ENCODE measurements around the gene GRM8. TPM values are rescaled to one million over a fixed set of nuclear protein-coding genes. Genes with fewer than 3 reads are reported as not detected.

Gene GRM8
- total and polyA plus RNA-seq, 4 donors = 0.28 to 4.9 (median 2.8) TPM

- H3K36me3 ChIP-seq (ENCODE audit: control insufficient read depth in 4 of 4, insufficient read depth in 3 of 4, low read depth in 1 of 4, low read length in 3 of 4) = no peaks in the 10 kb centered on the region
- no peak overlapping the region for H3K27ac ChIP-seq (ENCODE audit: low read depth in 1 of 2, low read length in 2 of 2)
- H3K9ac ChIP-seq (ENCODE audit: low read depth in 1 of 2, low read length in 2 of 2) = no peak overlapping the region
- H3K9me3 ChIP-seq (ENCODE audit: control insufficient read depth in 4 of 4, low read length in 3 of 4) = no peaks in the 10 kb centered on the region
- no peak for DNase-seq (ENCODE audit: low spot score)
- no peak overlapping the region for H3K4me3 ChIP-seq (ENCODE audit: low read depth in 1 of 3, low read length in 3 of 3)
- 32% methylated on average over 2 of the region's 2 CpGs for whole genome bisulfite sequencing
- H3K27me3 ChIP-seq (ENCODE audit: control insufficient read depth in 4 of 4, insufficient read depth in 4 of 4, low read length in 3 of 4) = no peaks in the 10 kb centered on the region
- H3K4me1 ChIP-seq (ENCODE audit: control insufficient read depth in 4 of 4, insufficient read depth in 4 of 4, low read length in 3 of 4) = no peaks in the 10 kb centered on the region
- TF ChIP-seq FOXA1 (IDR thresholded peaks at IDR 0.05) = no peak
- no peak for TF ChIP-seq TAF1 (conservative IDR thresholded peaks at IDR 0.05)
- TF ChIP-seq ATF3 (IDR thresholded peaks at IDR 0.05) = no peak
- no peak for TF ChIP-seq JUND (IDR thresholded peaks at IDR 0.05)
- no peak for TF ChIP-seq RXRA (IDR thresholded peaks at IDR 0.05)
- TF ChIP-seq REST (IDR thresholded peaks at IDR 0.05) = no peak
- TF ChIP-seq GABPA (IDR thresholded peaks at IDR 0.05 in 1 of 2, conservative IDR thresholded peaks at IDR 0.05 in 1 of 2) = no peak
- no peak for TF ChIP-seq HNF4A (conservative IDR thresholded peaks at IDR 0.05)
- TF ChIP-seq SP1 (IDR thresholded peaks at IDR 0.05) = no peak
- no peak for TF ChIP-seq NR2F2 (IDR thresholded peaks at IDR 0.05)
- TF ChIP-seq HNF4G (IDR thresholded peaks at IDR 0.05) = no peak
- TF ChIP-seq FOXA2 (IDR thresholded peaks at IDR 0.05) = no peak
- TF ChIP-seq EGR1 (IDR thresholded peaks at IDR 0.05; ENCODE audit: low read depth in 2 of 2) = no peak
- no peak for TF ChIP-seq CTCF (IDR thresholded peaks at IDR 0.05; ENCODE audit: low read depth, low read length, missing input control)
- TF ChIP-seq ZBTB33 (IDR thresholded peaks at IDR 0.05) = no peak
- TF ChIP-seq MAX (IDR thresholded peaks at IDR 0.05) = no peak
- no peak for TF ChIP-seq YY1 (IDR thresholded peaks at IDR 0.05)
These were observed 757.0 kb downstream of the GRM8 start for GRCh38 chr7:126495733-126496132.

GRCh38 chr7:126495001-126495400, 757.7 kb downstream of the GRM8 start:
- WGBS = 1% methylated on average over 1 of the region's 1 CpG
- Histone ChIP-seq H3K4me3 (ENCODE audit: low read depth in 1 of 3, low read length in 3 of 3) (no peak overlapping the region), H3K27me3 (ENCODE audit: control insufficient read depth in 4 of 4, insufficient read depth in 4 of 4, low read length in 3 of 4) (no peaks in the 10 kb centered on the region), H3K4me1 (ENCODE audit: control insufficient read depth in 4 of 4, insufficient read depth in 4 of 4, low read length in 3 of 4) (no peaks in the 10 kb centered on the region), H3K9ac (ENCODE audit: low read depth in 1 of 2, low read length in 2 of 2) (no peak overlapping the region), H3K27ac (ENCODE audit: low read depth in 1 of 2, low read length in 2 of 2) (no peak overlapping the region), H3K9me3 (ENCODE audit: control insufficient read depth in 4 of 4, low read length in 3 of 4) (no peaks in the 10 kb centered on the region), H3K36me3 (ENCODE audit: control insufficient read depth in 4 of 4, insufficient read depth in 3 of 4, low read depth in 1 of 4, low read length in 3 of 4) (no peaks in the 10 kb centered on the region)
- no peak for DNase-seq (ENCODE audit: low spot score)
- TF ChIP-seq HNF4A (conservative IDR thresholded peaks at IDR 0.05) = no peak
- TF ChIP-seq GABPA (IDR thresholded peaks at IDR 0.05 in 1 of 2, conservative IDR thresholded peaks at IDR 0.05 in 1 of 2) = no peak
- no peak for TF ChIP-seq ZBTB33 (IDR thresholded peaks at IDR 0.05)
- TF ChIP-seq NR2F2 (IDR thresholded peaks at IDR 0.05) = no peak
- no peak for TF ChIP-seq TAF1 (conservative IDR thresholded peaks at IDR 0.05)
- no peak for TF ChIP-seq RXRA (IDR thresholded peaks at IDR 0.05)
- TF ChIP-seq YY1 (IDR thresholded peaks at IDR 0.05) = no peak
- TF ChIP-seq RAD21 (IDR thresholded peaks at IDR 0.05) = no peak
- no peak for TF ChIP-seq FOXA2 (IDR thresholded peaks at IDR 0.05)
- TF ChIP-seq MAX (IDR thresholded peaks at IDR 0.05) = no peak
- no peak for TF ChIP-seq REST (IDR thresholded peaks at IDR 0.05)
- no peak for TF ChIP-seq FOXA1 (IDR thresholded peaks at IDR 0.05)
- TF ChIP-seq JUND (IDR thresholded peaks at IDR 0.05) = no peak
